Loucy (cell line): Measurements from ENCODE around the gene ABCF3.

Experiments
- H2AFZ ChIP-seq: fragments of 200-600 bp; sonication (generic); 2 replicates; pipeline ENCODE4 v1.6.0; 2016; ENCODE audit warnings: antibody characterized with exemption, mild to moderate bottlenecking, low read length, moderate library complexity
- H3F3A ChIP-seq: fragments of 200-600 bp; 2 replicates; pipeline ENCODE4 v1.6.0; 2016; ENCODE audit warnings: antibody characterized with exemption, low read depth, mild to moderate bottlenecking
- H3K27me3 ChIP-seq: fragments of 200-600 bp; sonication (generic); 2 replicates; pipeline ENCODE4 v1.6.1; 2014; ENCODE audit warnings: low read length, mild to moderate bottlenecking; ENCODE audit not compliant: insufficient read depth, poor library complexity, severe bottlenecking
- H3K36me3 ChIP-seq: fragments of 200-600 bp; sonication (generic); 2 replicates; pipeline ENCODE4 v1.6.1; 2016; ENCODE audit warnings: low read length; ENCODE audit not compliant: insufficient read depth
- H3K4me1 ChIP-seq: fragments of 200-600 bp; sonication (generic); 2 replicates; pipeline ENCODE4 v1.5.1; 2014; ENCODE audit warnings: low read length, mild to moderate bottlenecking; ENCODE audit not compliant: insufficient read depth, poor library complexity, severe bottlenecking
- H3K4me2 ChIP-seq: fragments of 200-600 bp; sonication (generic); 2 replicates; pipeline ENCODE4 v1.6.0; 2014; ENCODE audit warnings: antibody characterized with exemption, low read length, low read depth, mild to moderate bottlenecking; ENCODE audit not compliant: poor library complexity, severe bottlenecking
- H3K4me3 ChIP-seq: fragments of 200-600 bp; sonication (generic); 2 replicates; pipeline ENCODE4 v1.5.1; 2014; ENCODE audit warnings: low read length, mild to moderate bottlenecking, mixed read lengths; ENCODE audit not compliant: poor library complexity, severe bottlenecking
- H3K79me2 ChIP-seq: fragments of 200-600 bp; sonication (generic); 2 replicates; pipeline ENCODE4 v1.6.1; 2014; ENCODE audit warnings: low read length; ENCODE audit not compliant: insufficient read depth
- H3K9ac ChIP-seq: fragments of 200-600 bp; sonication (generic); 2 replicates; pipeline ENCODE4 v1.6.0; 2014; ENCODE audit warnings: mild to moderate bottlenecking, low read depth, low read length, moderate library complexity; ENCODE audit not compliant: poor library complexity, severe bottlenecking
- H3K9me2 ChIP-seq: fragments of 200-600 bp; sonication (generic); replicated peaks from 2 replicates; pipeline ENCODE4 v1.6.1; 2016; ENCODE audit warnings: low read depth, low read length, mixed read lengths
- H3K9me3 ChIP-seq: fragments of 200-600 bp; sonication (generic); 2 replicates; pipeline ENCODE4 v1.6.1; 2014; ENCODE audit warnings: mild to moderate bottlenecking, antibody characterized with exemption, low read length, low read depth; ENCODE audit not compliant: insufficient read depth
- H4K20me1 ChIP-seq: fragments of 200-600 bp; sonication (generic); 2 replicates; pipeline ENCODE4 v1.6.0; 2014; ENCODE audit warnings: antibody characterized with exemption, low read length, mild to moderate bottlenecking; ENCODE audit not compliant: insufficient read depth, poor library complexity, severe bottlenecking
- CTCF ChIP-seq: fragments of 200-600 bp; sonication (generic); conservative IDR thresholded peaks from 2 replicates; pipeline ENCODE4 v1.5.1; 2014; ENCODE audit warnings: mild to moderate bottlenecking, antibody characterized with exemption, low read length
- EZH2phosphoT487 ChIP-seq: fragments of 200-600 bp; IDR thresholded peaks from 2 replicates; pipeline ENCODE4 v1.6.1; 2018; ENCODE audit warnings: antibody characterized with exemption, mild to moderate bottlenecking, moderate library complexity, borderline replicate concordance

ABCF3 gene

GRCh38 chr3:184177767-184178306 lies 8.2 kb upstream of the ABCF3 start:
- H3K4me1 ChIP-seq = peaks cover 25% of the 10 kb centered on the region
- H3K4me3 ChIP-seq = no peak overlapping the region
- peaks cover 6% of the 10 kb centered on the region for H4K20me1 ChIP-seq
- H3K4me2 ChIP-seq = peak overlapping the region; percentile 93
- no peak overlapping the region for H3K9ac ChIP-seq
- H3K79me2 ChIP-seq = peaks cover 45% of the 10 kb centered on the region
- H3K9me3 ChIP-seq = no peaks in the 10 kb centered on the region
- H3K9me2 ChIP-seq = no peaks in the 10 kb centered on the region
- no peaks in the 10 kb centered on the region for H3K27me3 ChIP-seq
- no peaks in the 10 kb centered on the region for H3F3A ChIP-seq
- H2AFZ ChIP-seq = no peak overlapping the region
- TF ChIP-seq EZH2phosphoT487 (no peak), CTCF (no peak)
- peaks cover 48% of the 10 kb centered on the region; the same call in 1 of the 2 replicates for H3K36me3 ChIP-seq

- no peak overlapping the region for H2AFZ ChIP-seq
- peak overlapping the region; percentile 93 for H3K4me2 ChIP-seq
- H3K4me1 ChIP-seq = peaks cover 25% of the 10 kb centered on the region
- no peak overlapping the region for H3K9ac ChIP-seq
- H3K27me3 ChIP-seq = no peaks in the 10 kb centered on the region
- TF ChIP-seq EZH2phosphoT487 (no peak), CTCF (no peak)
- no peaks in the 10 kb centered on the region for H3K9me2 ChIP-seq
- H3K4me3 ChIP-seq = no peak overlapping the region
- H3K9me3 ChIP-seq = no peaks in the 10 kb centered on the region
- peaks cover 45% of the 10 kb centered on the region for H3K79me2 ChIP-seq
- H3K36me3 ChIP-seq = peaks cover 56% of the 10 kb centered on the region; the same call in 1 of the 2 replicates
- peaks cover 6% of the 10 kb centered on the region for H4K20me1 ChIP-seq
- no peaks in the 10 kb centered on the region for H3F3A ChIP-seq
Observed at GRCh38 chr3:184178521-184179138, 7.4 kb upstream of the ABCF3 start.

GRCh38 chr3:184180165-184180564 lies 5.8 kb upstream of the ABCF3 start:
- no peak for TF ChIP-seq EZH2phosphoT487
- no peak for TF ChIP-seq CTCF
- H3K79me2 ChIP-seq = peaks cover 41% of the 10 kb centered on the region
- H4K20me1 ChIP-seq = peaks cover 6% of the 10 kb centered on the region
- H3F3A ChIP-seq = no peaks in the 10 kb centered on the region
- no peaks in the 10 kb centered on the region for H3K9me2 ChIP-seq
- H3K9me3 ChIP-seq = no peaks in the 10 kb centered on the region
- peaks cover 23% of the 10 kb centered on the region for H3K4me1 ChIP-seq
- H3K27me3 ChIP-seq = no peaks in the 10 kb centered on the region
- H3K9ac ChIP-seq = no peak overlapping the region
- H3K4me2 ChIP-seq = no peak overlapping the region
- H2AFZ ChIP-seq = no peak overlapping the region
- peaks cover 59% of the 10 kb centered on the region; the same call in 1 of the 2 replicates for H3K36me3 ChIP-seq
- H3K4me3 ChIP-seq = no peak overlapping the region
